COLO668 (cell line): Measurements from ENCODE around the gene DRAP1.

Experiments
- DNase-seq: peaks from one replicate; lab custom pipeline; 2025; ENCODE audit not compliant: unreplicated experiment; lab: John Stamatoyannopoulos, UW

The DRAP1 gene

DNA sequence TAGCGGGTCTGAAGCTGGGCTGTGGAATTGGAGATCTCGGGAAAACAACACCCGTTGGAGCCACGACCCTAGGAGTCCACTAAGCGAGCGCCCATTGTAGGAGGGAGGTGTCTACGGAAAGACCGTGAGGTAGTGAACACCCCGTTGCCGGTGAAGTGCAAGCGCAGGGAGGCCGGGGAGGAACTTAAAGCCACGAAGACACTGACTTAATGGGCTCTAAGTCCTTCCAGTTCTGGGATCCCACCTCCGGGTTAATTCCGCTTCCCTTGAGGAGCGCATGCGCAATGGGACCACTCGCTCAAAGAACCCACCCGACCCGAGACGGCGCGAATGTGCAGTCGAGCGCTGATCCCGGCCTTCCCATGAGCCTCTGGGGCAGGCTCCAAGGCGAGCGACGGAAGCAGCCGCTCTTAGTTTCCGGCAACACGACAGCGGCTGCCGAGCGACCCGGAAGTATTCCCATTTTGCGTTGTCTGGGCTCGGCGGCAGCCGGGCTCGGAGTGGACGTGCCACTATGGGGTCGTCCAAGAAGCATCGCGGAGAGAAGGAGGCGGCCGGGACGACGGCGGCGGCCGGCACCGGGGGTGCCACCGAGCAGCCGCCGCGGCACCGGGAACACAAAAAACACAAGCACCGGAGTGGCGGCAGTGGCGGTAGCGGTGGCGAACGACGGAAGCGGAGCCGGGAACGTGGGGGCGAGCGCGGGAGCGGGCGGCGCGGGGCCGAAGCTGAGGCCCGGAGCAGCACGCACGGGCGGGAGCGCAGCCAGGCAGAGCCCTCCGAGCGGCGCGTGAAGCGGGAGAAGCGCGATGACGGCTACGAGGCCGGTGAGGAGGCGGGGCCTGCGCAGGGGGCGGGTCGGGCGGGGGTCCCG, 42.3 kb downstream of the DRAP1 start, which contains the start of gene SART1:
Gene SART1, plus strand, starts transcription at position 468 of the 874 bp plus-strand sequence. Its CDS starts 47 bp downstream, at position 515.
- peak; percentile 97 for DNase-seq

- no peak for DNase-seq
Measured at GRCh38 chr11:65962141-65962564, 42.9 kb downstream of the DRAP1 start.

DNA sequence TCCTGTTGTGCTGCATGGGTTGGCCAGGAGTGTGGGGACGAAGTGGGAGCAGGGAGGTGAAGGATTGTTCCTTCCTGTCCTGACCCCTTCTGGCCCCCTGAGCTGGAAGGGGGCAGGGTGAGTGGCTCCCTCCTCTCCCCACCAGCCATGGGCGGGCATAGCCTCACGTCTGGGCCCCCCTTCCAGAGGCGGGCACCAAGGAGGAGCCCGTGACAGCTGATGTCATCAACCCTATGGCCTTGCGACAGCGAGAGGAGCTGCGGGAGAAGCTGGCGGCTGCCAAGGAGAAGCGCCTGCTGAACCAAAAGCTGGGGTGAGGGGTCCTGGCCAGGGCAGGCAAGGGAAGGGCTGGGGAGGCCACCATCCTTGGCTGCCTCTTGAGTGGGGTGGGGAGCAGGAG, 45.7 kb downstream of the DRAP1 start:
- DNase-seq: no peak

- DNase-seq: no peak
Measured at GRCh38 chr11:65965986-65966762, 46.9 kb downstream of the DRAP1 start.

DNA sequence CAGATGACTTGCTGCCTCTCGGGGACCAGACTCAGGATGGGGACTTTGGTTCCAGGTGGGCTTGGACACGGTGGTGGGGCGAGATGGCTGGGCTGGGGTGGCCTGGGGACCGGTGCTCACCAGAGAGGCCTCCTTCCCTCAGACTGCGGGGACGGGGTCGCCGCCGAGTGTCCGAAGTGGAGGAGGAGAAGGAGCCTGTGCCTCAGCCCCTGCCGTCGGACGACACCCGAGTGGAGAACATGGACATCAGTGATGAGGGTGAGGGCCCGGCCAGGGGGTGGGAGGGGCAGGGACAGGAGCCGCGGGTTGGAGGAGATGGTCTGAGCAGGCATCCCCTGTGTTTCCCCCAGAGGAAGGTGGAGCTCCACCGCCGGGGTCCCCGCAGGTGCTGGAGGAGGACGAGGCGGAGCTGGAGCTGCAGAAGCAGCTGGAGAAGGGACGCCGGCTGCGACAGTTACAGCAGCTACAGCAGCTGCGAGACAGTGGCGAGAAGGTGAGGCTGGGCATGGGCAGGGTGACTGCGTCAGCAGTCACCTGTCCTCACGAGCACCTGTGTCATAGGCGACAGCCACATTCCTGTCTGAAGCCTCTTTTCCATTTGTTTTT, 48.2 kb downstream of the DRAP1 start:
- no peak for DNase-seq

GRCh38 chr11:65968600-65969482, 49.6 kb downstream of the DRAP1 start:
- no peak for DNase-seq
